Measurements from ENCODE around the gene MTHFS.

DNA sequence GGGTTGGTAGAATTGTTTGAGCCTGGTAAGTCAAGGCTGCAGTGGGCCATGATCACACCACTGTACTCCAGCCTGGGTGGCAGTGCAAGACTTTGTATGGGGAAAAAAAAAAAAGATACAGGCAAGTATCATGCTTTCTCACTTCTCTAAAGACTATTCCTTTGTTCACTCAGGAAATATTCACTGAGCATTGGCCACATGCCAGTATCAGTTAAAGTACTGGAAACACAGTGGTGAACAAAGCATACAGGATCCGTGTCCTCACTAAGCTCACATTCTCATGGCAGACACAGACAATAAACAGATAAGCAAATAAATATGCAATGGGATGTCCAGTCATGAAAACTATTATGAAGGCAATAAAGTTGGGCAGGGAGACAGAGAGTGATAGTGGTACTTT lies 5.1 kb upstream of the MTHFS start:
- no peak for TF ChIP-seq POLR2A (IDR thresholded peaks at IDR 0.05)
- TF ChIP-seq, protein P1, sequence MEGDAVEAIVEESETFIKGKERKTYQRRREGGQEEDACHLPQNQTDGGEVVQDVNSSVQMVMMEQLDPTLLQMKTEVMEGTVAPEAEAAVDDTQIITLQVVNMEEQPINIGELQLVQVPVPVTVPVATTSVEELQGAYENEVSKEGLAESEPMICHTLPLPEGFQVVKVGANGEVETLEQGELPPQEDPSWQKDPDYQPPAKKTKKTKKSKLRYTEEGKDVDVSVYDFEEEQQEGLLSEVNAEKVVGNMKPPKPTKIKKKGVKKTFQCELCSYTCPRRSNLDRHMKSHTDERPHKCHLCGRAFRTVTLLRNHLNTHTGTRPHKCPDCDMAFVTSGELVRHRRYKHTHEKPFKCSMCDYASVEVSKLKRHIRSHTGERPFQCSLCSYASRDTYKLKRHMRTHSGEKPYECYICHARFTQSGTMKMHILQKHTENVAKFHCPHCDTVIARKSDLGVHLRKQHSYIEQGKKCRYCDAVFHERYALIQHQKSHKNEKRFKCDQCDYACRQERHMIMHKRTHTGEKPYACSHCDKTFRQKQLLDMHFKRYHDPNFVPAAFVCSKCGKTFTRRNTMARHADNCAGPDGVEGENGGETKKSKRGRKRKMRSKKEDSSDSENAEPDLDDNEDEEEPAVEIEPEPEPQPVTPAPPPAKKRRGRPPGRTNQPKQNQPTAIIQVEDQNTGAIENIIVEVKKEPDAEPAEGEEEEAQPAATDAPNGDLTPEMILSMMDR (IDR thresholded peaks at IDR 0.05): no peak
